ENCODE results near the gene CEL.

Gene CEL

DNA sequence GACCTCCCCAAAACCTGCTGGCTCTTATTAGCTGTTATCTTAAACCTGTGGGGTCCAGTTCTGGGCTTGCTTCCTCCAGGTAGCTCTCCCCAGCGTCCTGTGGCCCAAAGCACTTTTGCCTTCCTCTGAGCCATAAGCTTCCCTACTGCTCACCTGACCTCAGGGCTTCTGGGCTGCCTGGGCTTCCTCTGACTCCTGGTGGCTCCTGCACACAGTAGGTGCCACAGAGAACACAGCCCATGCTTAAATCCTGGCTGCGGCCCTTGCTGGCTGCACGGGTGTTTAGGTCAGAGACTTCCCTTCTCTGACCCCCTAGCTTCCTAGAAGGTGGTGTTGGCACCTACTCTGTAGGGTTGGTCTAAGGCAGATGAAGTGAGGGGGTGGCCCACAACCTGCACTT is 56.8 kb downstream of the CEL start:
- H3K27me3 ChIP-seq (ENCODE audit: insufficient read depth, poor library complexity, severe bottlenecking), result no peaks in the 10 kb centered on the region
- H3K4me3 ChIP-seq (replicated peaks; ENCODE audit: insufficient read depth, low read length), result no peak overlapping the region
- H3K27ac ChIP-seq (replicated peaks), result no peak overlapping the region
- TF ChIP-seq GABPA (IDR thresholded peaks at IDR 0.05; ENCODE audit: low read depth) (no peak), SPI1 (IDR thresholded peaks at IDR 0.05; ENCODE audit: borderline replicate concordance, low read depth) (no peak), CTCF (IDR thresholded peaks at IDR 0.05; ENCODE audit: insufficient read depth, low read length) (no peak), POLR2AphosphoS5 (IDR thresholded peaks at IDR 0.05; ENCODE audit: low read depth) (no peak)
- TF ChIP-seq, protein P1, sequence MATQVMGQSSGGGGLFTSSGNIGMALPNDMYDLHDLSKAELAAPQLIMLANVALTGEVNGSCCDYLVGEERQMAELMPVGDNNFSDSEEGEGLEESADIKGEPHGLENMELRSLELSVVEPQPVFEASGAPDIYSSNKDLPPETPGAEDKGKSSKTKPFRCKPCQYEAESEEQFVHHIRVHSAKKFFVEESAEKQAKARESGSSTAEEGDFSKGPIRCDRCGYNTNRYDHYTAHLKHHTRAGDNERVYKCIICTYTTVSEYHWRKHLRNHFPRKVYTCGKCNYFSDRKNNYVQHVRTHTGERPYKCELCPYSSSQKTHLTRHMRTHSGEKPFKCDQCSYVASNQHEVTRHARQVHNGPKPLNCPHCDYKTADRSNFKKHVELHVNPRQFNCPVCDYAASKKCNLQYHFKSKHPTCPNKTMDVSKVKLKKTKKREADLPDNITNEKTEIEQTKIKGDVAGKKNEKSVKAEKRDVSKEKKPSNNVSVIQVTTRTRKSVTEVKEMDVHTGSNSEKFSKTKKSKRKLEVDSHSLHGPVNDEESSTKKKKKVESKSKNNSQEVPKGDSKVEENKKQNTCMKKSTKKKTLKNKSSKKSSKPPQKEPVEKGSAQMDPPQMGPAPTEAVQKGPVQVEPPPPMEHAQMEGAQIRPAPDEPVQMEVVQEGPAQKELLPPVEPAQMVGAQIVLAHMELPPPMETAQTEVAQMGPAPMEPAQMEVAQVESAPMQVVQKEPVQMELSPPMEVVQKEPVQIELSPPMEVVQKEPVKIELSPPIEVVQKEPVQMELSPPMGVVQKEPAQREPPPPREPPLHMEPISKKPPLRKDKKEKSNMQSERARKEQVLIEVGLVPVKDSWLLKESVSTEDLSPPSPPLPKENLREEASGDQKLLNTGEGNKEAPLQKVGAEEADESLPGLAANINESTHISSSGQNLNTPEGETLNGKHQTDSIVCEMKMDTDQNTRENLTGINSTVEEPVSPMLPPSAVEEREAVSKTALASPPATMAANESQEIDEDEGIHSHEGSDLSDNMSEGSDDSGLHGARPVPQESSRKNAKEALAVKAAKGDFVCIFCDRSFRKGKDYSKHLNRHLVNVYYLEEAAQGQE (IDR thresholded peaks at IDR 0.05; ENCODE audit: insufficient replicate concordance, low read depth), result no peak
- no peak for DNase-seq (ENCODE audit: low read depth in 1 of 2, low spot score in 1 of 2)

GRCh38 chr9:133119103-133119845 is 57.5 kb downstream of the CEL start:
- peak overlapping the region; percentile 62 for H3K4me3 ChIP-seq (replicated peaks; ENCODE audit: insufficient read depth, low read length)
- H3K27me3 ChIP-seq (ENCODE audit: insufficient read depth, poor library complexity, severe bottlenecking), result no peaks in the 10 kb centered on the region
- no peak for DNase-seq (ENCODE audit: low read depth in 1 of 2, low spot score in 1 of 2)
- H3K27ac ChIP-seq (replicated peaks), result no peak overlapping the region
- TF ChIP-seq, protein P1 (IDR thresholded peaks at IDR 0.05; ENCODE audit: insufficient replicate concordance, low read depth), result no peak
- no peak for TF ChIP-seq SPI1 (IDR thresholded peaks at IDR 0.05; ENCODE audit: borderline replicate concordance, low read depth)
- TF ChIP-seq CTCF (IDR thresholded peaks at IDR 0.05; ENCODE audit: insufficient read depth, low read length), result no peak
- TF ChIP-seq POLR2AphosphoS5 (IDR thresholded peaks at IDR 0.05; ENCODE audit: low read depth), result no peak
- TF ChIP-seq GABPA (IDR thresholded peaks at IDR 0.05; ENCODE audit: low read depth), result no peak

GRCh38 chr9:133119846-133120500 is 58.2 kb downstream of the CEL start:
- H3K27me3 ChIP-seq (ENCODE audit: insufficient read depth, poor library complexity, severe bottlenecking), result no peaks in the 10 kb centered on the region
- DNase-seq (ENCODE audit: low read depth in 1 of 2, low spot score in 1 of 2), result no peak
- H3K27ac ChIP-seq (replicated peaks), result no peak overlapping the region
- H3K4me3 ChIP-seq (replicated peaks; ENCODE audit: insufficient read depth, low read length), result peak overlapping the region; percentile 62
- TF ChIP-seq, protein P1 (IDR thresholded peaks at IDR 0.05; ENCODE audit: insufficient replicate concordance, low read depth), result no peak
- TF ChIP-seq POLR2AphosphoS5 (IDR thresholded peaks at IDR 0.05; ENCODE audit: low read depth) (no peak), CTCF (IDR thresholded peaks at IDR 0.05; ENCODE audit: insufficient read depth, low read length) (no peak), GABPA (IDR thresholded peaks at IDR 0.05; ENCODE audit: low read depth) (no peak)

Measured in HL-60 (cell line).